ENCODE measurements around the gene ABCD3.
"Not testable (repeated sequence)": the region's sequence is repeated elsewhere in the genome, so short reads cannot be mapped to it uniquely, and the experiment has no call there.

ABCD3 gene

DNA sequence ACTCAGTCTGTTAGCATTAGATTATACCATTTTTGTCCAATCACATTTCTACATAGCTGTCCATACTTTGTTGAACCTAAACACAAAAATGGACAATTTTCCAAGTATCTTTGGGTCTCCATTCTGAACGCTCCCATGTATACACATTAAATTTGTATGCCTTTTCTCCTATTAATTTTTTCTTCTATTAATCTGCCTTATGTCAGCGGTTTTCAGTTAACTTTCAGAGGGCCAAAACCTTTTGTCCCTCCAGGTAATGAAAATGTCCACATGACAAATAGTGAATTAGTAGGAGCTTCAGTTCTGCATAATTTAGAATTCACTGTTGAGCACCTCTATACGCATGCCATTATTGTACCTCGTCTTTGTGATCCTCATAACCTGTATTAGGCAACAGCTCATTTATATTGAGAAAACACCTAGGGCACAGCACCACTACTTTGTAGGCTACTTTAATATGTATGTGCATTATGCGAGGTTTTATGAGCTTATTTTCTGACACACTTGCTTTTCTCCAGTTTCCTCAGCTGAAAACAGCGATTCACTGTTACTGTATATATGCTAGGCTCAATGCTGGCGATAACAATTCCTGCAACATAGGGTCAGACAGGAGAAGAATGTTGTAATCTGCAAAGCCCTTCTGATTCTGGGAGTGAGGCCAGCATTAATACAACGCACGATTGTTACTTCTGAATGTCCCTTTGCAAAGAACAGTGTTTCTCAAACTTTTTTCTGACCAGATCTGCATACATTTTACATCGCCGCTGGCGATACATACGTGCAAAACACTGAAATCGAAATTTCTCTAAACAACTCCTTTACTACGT, 1.1 kb upstream of the ABCD3 start:
- no peak for DNase-seq (ENCODE audit: low spot score)

DNA sequence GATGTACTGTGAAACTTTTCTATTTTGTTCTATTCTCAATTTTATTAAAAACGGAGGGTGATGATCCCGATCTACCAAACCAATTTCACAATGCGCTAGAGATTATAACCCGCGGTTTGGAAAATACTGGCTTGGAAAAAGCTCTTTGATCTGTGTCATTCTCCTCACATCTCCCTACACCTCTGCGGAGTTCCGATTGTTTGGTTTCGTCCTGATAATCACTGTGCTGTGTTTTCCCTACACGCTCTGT, 536 bp upstream of the ABCD3 start:
- no peak for DNase-seq (ENCODE audit: low spot score)

GRCh38 chr1:94418664-94419655, 771 bp downstream of the ABCD3 start:
- no peak for DNase-seq (ENCODE audit: low spot score)

DNA sequence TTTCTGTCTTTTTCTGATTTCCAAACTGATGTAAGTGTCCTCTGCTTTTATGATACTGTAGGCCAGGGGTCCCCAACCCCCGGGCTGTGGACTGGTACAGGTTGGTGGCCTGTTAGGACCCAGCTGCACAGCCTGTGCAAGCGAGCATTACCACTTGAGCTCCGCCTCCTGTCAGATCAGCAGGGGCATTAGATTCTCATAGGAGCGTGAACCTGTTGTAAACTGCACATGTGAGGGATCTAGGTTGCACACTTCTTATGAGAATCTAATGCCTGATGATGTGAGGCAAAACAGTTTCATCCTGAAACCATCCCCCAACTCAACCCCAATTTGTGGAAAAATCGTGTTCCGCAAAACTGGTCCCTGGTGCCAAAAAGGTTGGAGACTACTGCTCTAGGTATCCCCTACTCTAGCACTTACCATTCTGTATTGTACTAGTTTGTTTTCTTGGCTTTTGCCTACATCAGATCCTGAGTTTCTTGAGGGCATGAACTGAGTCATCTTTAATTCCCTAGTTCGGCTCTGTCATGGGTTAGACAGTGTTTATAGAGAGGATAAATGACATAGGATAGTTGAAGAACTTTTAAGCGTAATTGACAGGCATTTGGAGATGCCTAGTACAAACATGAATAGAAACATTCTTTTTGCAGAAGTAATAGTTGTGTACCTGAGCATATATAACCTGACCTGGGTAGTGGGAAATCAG, 4.1 kb downstream of the ABCD3 start:
- DNase-seq (ENCODE audit: low spot score): no peak

DNA sequence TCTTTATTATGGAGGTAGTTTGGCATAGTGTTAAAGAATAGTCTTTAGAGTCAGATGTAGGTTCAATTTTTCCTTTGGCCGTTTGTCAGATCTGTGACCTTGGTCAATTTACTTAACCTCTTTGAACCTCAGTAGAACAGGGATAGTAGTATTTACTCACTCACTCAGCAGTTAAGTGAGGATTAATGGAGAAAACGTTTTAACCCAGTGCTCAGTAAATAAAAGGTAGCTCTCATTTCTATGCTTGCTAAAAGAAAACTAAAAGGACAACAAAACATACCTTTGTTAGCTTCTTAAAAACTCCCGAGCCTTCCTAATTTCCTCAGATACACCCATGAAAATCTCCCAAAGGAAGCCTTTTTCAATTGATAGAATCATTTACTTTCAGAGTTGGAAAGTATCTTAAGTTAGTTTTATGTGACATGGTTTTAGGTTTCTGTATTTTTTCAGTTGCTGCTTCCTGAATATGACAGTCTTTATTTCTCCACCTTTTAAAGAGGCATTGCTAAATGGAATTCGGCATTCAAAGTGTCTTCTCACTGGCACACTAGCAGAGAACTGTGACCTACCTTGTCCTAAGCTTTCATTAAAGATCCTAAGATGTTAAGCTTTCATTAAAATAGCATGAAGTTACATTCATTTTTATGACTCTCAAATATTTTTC, 7.8 kb downstream of the ABCD3 start:
- DNase-seq (ENCODE audit: low spot score): no peak

DNA sequence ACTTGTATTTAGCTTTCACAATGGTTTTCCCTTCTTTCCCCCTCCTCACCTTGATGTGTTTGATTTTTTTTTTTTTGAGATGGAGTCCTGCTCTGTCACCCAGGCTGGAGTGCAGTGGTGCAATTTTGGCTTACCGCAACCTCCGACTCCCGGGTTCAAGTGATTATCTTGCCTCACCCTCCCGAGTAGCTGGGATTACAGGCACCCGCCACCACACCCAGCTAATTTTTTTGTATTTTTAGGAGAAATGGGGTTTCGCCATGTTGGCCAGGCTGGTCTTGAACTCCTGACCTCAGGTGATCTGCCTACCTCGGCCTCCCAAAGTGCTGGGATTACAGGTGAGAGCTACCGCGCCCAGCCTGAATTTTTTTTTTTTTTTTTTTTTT, 8.3 kb downstream of the ABCD3 start:
- DNase-seq (ENCODE audit: low spot score): not testable (repeated sequence)

DNA sequence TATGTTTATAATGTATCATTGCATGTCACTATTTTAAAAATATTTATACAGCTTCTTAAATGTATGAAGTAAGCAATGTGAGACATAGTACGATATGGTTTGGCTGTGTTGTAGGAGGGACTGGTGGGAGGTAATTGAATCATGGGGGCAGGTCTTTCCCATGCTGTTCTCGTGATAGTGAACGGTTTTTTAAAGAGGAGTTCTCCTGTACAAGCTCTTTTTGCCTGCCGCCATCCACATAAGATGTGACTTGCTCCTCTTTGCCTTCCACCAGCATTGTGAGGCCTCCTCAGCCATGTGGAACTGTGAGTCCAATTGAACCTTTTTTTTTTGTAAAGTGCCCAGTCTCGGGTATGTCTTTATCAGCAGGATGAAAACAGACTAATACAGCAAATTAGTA, 10.3 kb downstream of the ABCD3 start:
- no peak for DNase-seq (ENCODE audit: low spot score)

DNA sequence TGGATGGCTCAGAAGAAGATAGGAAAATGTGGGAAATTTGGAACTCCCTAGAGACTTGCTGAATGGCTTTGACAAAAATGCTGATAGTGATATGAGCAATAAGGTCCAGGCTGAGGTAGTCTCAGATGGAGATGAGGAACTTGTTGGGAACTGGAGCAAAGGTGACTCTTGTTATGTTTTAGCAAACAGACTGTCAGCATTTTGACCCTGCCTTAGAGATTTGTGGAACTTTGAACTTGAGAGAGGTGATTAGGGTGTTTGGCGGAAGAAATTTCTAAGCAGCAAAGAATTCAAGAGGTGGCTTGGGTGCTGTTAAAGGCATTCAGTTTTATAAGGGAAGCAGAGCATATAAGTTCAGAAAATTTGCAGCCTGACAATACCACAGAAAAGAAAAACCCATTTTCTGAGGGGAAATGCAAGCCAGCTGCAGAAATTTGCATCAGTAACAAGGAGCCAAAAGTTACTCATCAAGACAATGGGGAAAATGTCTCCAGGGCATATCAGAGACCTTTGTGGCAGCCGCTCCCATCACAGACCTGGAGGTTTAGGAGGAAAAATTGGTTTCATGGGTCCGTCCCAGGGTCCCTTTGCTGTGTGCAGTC, 10.8 kb downstream of the ABCD3 start:
- not testable (repeated sequence) for DNase-seq (ENCODE audit: low spot score)

DNA sequence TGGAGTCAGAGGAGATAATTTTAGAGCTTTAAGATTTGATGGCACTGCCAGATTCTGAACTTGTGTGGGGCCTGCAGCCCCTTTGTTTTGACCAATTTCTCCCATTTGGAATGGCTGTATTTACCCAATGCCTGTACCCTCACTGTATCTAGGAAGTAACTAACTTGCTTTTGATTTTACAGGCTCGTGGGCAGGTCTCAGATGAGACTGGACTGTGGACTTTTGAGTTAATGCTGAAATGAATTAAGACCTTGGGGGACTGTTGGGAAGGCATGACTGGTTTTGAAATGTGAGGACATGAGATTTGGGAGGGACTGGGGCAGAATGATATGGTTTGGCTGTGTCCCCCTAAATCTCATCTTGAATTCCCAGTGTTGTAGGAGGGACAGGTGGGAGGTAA, 11.9 kb downstream of the ABCD3 start:
- not testable (repeated sequence) for DNase-seq (ENCODE audit: low spot score)

DNA sequence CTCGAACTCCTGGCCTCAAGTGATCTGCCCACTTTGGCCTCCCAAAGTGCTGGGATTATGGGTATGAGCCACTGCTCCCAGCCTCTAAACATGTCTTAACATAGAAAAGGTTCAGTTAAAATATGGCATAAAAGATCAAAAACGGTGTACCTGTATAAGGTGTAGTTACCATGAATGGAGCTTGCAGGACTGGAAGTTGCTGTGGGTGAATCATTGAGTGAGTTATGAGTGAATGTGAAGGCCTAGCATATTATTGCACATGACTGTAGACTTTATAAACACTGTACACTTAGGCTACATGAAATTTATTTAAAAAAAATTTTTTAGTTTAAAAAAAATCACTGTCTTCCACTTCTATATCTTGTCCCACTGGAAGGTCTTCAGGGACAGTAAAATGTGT, 15.7 kb downstream of the ABCD3 start:
- DNase-seq (ENCODE audit: low spot score): no peak

DNA sequence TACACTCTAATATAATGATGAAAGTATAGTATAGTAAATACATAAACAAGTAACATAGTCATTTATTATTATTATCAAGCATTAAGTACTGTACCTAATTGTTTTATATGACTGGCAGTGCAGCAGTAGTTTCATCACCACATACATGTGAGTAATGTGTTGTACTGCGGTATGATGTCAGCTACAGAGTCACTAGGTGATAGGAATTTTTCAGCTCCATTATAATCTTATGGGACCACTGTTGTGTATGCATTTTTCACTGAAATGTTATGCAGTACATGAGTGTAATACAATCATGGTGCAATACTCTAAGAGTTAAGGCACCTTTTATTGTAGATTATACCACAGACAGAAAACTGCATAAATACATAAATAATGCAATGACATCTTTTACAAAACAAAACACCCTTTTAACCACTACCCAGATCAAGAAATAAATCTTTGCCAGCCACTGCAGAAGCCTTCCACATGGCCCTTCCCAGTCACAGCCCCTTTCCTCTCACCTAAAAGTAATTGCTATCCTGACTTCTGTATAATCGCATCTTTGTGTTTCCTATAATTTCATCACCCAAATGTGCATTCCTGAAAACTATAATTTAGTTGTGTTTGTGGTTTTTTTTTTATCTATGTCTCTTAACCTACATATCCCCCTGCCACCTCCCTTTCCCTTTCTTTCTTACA, 16.3 kb downstream of the ABCD3 start:
- DNase-seq (ENCODE audit: low spot score): no peak

- DNase-seq (ENCODE audit: low spot score): no peak
Observed at GRCh38 chr1:94438692-94439276, 20.6 kb downstream of the ABCD3 start.

DNA sequence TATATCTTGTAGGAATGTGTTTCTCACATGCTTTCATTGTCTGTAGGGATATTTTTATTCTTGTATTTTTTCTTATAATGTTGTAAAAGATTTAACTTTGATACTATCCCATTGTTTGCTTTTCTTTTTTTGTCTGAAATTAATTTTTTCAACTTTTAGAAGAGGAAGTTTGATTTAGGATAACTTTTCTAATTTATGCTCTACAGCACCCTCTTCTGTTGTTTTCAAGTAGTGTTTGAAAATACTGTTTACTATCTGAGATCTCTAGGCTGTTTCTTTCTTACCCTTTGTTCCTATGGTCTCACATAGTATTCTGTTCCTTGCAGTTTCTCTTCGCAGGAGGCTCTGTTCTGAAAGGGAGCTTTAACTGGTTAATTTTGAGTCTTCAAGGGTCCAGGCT, 21.9 kb downstream of the ABCD3 start:
- DNase-seq (ENCODE audit: low spot score): no peak

DNA sequence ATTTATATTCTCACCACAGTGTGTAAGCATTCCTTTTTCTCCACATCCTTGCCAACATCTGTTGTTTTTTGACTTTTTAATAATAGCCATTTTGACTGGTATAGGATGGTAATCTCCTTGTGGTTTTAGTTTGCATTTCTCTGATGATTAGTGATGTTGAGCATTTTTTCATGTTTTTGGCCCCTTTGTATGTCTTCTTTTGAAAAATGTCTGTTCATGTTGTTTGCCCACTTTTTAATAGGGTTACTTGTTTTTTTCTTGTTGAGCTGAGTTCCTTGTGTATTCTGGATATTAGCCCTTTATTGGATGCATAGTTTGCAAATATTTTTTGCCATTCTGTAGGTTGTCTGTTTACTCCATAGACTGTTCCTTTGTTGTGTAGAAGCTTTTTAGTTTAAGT, 24.9 kb downstream of the ABCD3 start:
- not testable (repeated sequence) for DNase-seq (ENCODE audit: low spot score)

- DNase-seq (ENCODE audit: low spot score): not testable (repeated sequence)
Observed at GRCh38 chr1:94444819-94445218, 26.6 kb downstream of the ABCD3 start.

DNA sequence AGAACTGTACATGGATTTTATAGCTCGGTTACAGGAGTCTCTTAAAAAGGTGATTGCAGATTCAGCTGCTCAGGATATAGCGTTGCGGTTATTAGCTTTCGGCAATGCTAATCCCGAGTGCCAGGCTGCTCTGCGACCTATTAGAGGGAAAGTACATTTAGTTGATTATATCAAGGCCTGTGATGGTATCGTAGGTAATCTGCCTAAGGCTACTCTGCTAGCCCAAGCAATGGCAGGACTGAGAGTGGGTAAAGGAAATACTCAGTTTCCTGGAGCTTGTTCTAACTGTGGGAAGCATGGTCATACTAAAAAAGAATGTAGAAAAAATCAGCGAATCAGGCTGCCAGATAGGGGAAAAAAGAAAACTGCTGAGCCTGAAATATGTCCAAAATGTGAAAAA, 27.5 kb downstream of the ABCD3 start:
- DNase-seq (ENCODE audit: low spot score): not testable (repeated sequence)

GRCh38 chr1:94446177-94446576, 28.0 kb downstream of the ABCD3 start:
- DNase-seq (ENCODE audit: low spot score): not testable (repeated sequence)

DNA sequence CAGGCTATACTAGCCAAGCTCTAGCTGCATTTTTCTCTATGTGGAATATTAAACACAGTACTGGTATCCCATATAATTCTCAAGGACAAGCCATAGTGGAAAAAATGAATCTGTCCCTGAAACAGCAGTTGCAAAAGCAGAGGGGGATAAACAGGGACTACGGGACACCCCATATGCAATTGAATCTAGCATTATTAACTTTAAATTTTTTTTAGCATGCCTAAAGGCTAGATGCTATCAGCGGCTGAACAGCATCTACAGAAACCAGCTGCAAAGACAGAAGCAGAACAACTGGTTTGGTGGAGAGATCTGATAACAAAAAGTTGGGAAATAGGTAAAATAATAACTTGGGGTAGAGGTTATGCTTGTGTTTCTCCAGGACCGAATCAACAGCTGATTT, 30.6 kb downstream of the ABCD3 start:
- not testable (repeated sequence) for DNase-seq (ENCODE audit: low spot score)

DNA sequence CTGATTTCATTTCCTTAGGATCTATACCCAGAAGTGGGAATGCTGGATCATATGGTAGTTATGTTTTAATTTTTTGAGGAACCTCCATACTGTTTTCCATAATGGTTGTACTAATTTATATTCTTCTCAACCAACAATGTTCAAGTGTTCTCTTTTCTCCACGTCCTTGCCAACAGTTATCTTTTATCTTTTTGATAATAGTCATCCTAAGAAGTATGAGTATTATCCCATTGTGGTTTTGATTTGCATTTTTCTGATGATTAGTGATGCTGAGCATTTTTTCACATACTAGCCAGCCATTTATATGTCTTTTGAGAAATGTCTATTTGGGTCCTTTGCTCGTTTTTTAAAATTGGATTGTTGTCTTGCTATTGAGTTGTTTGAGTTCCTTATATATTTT, 38.5 kb downstream of the ABCD3 start:
- no peak for DNase-seq (ENCODE audit: low spot score)

GRCh38 chr1:94462606-94463005, 44.4 kb downstream of the ABCD3 start:
- no peak for DNase-seq (ENCODE audit: low spot score)
